GM21390 (cell line): Measurements from ENCODE around the gene DNAH5.
A peak's percentile ranks its signal among the peaks of the same experiment; 100 is the strongest.
"Not testable (repeated sequence)": the region's sequence is repeated elsewhere in the genome, so short reads cannot be mapped to it uniquely, and the experiment has no call there.

Experiments
- ATAC-seq: cut with Tn5 transposase; IDR thresholded peaks from one replicate; pipeline ENCODE4 v1.9.1; 2021; ENCODE audit not compliant: unreplicated experiment

The DNAH5 gene, protein sequence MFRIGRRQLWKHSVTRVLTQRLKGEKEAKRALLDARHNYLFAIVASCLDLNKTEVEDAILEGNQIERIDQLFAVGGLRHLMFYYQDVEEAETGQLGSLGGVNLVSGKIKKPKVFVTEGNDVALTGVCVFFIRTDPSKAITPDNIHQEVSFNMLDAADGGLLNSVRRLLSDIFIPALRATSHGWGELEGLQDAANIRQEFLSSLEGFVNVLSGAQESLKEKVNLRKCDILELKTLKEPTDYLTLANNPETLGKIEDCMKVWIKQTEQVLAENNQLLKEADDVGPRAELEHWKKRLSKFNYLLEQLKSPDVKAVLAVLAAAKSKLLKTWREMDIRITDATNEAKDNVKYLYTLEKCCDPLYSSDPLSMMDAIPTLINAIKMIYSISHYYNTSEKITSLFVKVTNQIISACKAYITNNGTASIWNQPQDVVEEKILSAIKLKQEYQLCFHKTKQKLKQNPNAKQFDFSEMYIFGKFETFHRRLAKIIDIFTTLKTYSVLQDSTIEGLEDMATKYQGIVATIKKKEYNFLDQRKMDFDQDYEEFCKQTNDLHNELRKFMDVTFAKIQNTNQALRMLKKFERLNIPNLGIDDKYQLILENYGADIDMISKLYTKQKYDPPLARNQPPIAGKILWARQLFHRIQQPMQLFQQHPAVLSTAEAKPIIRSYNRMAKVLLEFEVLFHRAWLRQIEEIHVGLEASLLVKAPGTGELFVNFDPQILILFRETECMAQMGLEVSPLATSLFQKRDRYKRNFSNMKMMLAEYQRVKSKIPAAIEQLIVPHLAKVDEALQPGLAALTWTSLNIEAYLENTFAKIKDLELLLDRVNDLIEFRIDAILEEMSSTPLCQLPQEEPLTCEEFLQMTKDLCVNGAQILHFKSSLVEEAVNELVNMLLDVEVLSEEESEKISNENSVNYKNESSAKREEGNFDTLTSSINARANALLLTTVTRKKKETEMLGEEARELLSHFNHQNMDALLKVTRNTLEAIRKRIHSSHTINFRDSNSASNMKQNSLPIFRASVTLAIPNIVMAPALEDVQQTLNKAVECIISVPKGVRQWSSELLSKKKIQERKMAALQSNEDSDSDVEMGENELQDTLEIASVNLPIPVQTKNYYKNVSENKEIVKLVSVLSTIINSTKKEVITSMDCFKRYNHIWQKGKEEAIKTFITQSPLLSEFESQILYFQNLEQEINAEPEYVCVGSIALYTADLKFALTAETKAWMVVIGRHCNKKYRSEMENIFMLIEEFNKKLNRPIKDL (N-terminal part only)

DNA sequence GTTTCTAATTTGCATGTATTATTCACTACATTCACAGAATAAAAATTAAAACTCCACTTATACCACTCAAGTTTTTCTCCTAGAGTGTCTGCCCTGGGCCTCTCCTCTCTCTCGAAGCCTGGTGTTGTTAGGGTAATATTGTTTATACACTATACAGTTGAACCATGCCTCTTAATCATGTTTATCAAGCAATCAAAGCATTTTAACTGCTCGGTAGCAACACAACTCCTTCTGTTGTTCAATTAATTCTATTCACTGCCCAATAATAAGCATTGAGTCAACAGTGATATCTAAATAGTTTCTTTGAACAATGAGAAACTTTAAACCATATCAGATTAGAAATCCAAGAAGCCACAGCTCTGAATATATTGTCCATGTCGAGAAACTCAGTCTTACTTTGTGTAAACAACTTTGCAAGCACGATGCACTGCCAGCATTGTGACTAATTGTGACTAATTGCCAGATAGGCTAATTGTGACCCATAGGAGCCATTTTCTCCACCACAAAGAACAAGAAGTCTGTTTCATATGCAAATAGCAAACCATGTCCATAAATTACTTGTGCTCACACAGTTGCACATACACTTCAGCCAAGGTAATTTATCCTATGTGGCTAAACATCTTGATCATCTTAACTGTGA, at the start of gene DNAH5:
TSS of gene DNAH5 (minus strand) at position 129 of the 640 bp plus-strand sequence. CDS start 250 bp downstream, outside the sequence.
- no peak for ATAC-seq

DNA sequence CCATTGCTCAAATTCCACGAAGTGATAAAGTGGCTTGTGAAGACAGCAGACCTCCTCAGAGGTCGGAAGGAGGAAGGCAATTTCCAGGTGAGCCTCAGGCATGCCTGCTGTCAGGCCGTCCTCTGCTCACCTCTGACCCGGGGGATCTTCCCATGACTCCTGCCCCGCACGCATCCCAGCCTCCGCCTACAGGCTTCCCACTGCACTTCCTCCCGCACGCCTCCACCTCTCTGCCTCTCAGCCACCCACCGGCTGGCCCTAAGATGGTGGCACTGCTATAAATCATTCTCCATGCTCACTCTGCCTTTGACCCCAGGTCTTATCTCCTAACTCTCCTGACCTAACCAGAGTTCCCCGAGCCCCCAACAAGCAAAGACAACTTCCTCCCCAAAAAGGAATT, 49.4 kb upstream of the DNAH5 start:
- no peak for ATAC-seq

DNA sequence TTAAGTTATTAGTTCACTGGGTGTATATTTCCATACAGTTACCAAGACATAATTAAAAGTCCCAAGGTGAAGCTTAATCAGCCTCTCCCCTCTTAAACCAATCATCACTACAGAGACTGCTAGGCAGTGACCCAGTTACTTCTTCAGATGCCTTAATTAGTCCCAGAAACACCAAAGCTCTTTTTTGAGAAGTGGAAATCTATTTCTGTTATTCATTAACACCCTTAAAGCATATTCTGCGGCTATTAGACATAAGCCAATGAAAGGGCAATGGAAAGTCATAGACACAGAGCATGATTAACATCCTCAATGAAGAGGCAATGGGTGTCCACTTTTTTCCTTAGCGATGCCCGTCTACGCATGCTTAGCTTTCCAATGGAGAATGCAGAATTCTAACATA, 48.3 kb upstream of the DNAH5 start:
- no peak for ATAC-seq

DNA sequence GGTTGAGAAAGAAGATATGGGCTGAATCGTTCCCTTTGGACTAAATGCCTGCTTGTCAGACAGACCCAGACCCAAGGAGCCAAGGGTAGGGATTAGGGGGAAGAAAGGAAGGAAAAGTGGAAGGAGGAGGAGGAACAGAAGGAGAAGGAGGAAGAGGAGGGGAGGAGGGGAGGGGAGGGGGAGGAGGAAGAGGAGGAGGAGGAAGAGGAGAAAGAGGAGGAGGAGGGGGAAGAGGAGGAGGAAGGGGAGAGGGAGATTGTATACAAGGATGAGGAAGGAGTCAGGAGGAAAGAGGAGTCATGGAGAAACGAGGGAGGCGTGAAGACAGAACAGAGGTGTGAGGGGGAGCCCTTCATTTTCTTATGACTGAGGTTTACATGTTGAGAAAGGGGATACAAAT, 46.9 kb upstream of the DNAH5 start:
- ATAC-seq = no peak

DNA sequence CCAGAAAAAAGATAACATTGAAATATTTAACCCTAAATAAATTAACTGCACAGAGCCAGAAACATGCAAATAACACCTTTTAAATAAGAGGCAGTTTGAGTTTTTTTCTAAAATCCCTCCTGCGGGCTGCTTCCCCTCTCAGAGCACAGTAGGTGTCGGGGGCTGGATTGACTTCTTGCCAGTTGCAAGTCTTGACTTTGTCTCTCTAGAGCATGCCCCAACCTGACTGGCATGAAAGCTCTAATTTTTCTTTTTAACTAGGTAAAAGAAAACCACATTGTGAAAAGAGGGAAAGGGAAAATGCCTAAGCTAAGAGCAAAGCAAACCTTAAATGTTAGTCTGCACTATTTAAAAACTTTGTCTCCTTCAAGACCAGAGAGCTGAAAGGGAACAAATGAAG, 46.4 kb upstream of the DNAH5 start:
- no peak for ATAC-seq

DNA sequence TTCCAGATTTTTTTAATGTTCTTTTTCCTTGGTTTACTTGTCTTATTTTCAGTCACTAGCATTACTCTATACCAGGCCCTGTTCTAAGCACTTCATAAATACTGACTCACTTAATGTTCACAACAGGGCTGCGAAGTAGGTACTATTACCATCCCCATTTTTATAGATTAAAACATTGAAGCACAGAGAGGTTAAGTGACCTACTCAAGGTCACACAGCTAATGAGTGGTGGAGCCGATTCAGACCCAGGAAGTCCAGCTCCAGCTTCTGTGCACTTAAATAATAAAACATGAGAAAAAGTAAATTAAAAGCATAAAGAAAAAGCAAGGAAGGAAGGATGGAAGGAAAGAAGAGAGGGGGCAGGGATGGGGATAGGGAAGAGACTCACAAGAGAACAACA, 45.3 kb upstream of the DNAH5 start:
- ATAC-seq = no peak

DNA sequence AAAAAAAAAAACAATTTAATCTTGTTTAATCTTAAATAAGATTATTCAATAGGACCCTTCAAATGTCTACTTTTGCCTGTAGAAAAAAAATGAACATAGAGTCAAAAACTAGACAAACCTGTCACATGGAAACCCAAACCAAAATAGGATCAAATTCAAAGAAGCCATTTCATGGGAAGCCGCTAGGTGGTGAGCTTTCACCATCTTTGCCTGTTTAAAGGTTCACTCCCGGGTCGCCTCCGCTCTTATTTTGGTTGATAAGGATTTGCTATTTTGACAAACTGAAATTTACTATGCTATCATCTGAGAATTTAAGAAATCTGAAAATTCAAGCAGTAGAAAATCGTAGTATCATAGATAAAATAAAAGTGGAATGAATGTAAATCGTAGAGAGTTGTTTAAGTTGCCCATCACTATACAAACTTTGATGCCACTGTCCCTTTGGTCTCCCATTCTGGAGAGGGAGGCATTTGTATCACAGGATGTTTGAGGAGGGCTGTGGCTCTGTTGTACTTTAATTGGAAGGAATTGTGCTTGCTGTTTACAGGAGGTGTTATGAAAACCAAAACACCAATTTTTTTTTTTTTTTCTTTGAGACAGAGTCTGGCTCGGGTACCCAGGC, 43.5 kb upstream of the DNAH5 start:
- ATAC-seq = peak; percentile 85

DNA sequence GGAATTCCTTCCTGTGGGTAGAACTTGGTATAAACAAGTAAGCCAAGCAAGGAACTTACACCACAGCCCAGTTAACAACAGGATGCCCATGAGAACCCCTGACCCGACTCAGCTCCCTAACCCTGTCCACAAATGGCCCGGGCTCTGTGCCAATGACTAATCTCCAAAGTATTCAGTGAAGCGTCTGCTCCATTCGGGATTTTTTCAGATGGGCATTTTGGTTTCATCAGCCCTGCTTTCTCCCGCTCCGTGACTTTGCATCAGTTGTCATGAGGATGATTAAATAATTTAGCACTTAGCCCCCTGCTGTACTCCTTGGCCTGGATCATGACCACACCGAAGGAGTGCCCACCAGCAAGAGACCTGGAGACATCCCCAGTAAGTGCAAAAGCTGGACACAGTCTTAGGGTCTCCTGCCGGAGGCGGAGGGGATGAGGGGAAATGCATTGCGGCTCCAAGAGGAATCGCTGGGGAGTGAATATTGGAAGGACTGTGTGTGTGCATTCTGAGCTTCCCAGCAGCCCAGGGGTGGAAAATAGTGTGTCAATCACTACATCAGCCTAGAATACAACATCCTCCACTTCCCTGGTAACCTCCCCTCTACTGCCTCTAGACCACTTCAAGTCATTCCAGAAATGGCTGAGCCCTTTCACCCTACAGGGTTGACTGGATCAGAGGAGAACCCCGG, 41.4 kb upstream of the DNAH5 start:
- ATAC-seq = no peak

DNA sequence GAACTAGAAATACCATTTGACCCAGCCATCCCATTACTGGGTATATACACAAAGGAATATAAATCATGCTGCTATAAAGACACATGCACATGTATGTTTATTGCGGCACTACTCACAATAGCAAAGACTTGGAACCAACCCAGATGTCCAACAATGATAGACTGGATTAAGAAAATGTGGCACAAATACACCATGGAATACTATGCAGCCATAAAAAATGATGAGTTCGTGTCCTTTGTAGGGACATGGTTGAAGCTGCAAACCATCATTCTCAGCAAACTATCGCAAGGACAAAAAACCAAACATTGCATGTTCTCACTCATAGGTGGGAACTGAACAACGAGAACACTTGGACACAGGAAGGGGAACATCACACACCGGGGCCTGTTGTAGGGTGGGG, 40.4 kb upstream of the DNAH5 start:
- ATAC-seq = not testable (repeated sequence)

DNA sequence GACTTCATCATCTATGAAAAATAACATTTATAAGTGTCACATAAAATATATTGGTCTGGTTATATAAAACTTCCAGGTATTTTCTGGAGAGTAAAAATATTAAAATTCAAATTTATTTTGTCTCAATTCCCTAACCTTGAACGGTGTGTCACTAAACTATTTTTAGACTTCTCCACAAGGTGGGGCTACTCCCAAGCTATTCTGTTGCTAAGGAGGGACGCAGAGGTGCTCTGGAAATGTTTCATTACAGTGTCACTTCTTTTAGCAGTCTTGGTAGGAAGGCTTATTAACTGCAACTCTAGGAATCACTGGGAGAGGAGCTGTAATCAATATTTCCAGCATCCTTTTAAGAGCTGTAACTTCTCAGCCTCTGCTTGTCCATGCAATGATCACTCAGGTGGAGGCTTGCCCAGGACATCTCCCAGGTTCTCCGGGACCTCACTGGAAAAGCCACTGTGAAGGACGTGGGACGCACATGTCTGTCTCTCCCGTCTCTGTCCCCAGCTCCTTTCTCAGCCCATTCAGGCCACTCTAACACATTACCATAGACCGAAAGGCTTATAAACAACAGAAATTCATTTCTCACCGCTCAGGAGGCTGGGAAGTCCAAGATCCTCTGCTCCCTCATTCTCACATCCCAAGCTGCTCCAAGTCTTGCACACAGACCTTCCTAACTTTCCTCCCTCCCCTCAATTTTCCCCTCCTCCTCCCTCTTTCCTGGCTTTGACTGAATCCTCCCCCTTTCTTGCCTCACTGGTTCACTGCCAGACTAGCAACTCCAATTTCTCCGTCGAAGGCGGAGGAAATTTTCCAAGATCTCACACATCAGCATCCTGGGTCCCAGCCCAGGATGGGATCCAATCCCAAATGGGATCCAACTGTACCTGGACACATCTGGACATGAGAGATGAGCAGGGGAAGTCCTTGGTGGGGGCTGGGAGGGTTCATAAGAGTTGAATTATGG, 32.7 kb upstream of the DNAH5 start:
- ATAC-seq = no peak

DNA sequence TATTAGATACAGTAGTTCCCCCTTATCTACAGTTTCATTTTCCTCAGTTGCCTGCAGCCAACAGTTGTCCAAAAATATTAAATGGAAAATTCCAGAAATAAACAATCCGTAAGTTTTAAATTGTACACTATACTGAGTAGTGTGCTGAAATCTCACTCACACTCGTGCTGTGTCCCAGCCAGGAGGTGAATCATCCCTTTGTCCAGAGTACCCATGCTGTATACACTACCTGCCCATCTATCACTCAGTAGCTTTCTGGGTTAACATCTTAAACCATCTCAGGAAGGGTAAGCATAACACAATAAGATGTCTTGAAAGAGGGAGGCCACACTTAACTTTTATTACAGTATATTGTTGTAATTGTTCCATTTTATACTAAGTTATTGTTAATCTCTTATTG, 31.7 kb upstream of the DNAH5 start:
- ATAC-seq = no peak

DNA sequence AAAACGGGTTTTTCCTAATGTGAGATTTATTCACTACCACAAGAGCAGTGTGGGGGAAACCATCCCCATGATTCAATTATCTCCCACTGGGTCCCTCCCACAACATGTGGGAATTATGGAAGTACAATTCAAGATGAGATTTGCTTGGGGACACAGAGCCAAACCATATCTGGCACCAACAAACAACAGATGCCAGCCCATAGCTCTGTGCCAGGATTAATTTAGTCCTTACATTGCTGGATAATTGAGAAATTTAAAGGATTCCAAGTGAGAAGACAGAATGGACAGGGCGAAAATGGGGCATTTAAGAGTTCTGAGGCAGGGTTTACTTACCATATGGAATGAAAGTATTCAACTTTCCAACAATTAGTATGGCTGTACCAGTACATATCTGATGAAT, 30.8 kb upstream of the DNAH5 start:
- ATAC-seq = no peak

DNA sequence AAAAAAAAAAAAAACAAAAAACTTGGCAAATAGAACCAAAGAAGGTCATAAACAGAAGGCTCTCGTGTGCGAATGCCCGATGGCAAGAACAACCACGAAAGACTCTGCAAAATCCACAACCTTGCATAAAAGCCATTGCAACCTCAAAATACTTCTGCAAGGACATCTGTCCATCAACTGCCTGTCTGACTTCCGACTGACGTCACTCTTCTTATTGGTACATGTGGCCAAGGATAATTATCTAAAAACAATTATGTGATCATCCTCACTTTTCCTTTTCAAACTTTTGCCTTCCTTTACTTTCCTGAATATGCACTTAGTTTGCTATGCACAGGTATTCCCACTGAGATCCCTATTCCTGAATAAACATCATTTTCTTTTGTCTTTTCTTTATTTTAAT, 29.2 kb upstream of the DNAH5 start:
- ATAC-seq = no peak

DNA sequence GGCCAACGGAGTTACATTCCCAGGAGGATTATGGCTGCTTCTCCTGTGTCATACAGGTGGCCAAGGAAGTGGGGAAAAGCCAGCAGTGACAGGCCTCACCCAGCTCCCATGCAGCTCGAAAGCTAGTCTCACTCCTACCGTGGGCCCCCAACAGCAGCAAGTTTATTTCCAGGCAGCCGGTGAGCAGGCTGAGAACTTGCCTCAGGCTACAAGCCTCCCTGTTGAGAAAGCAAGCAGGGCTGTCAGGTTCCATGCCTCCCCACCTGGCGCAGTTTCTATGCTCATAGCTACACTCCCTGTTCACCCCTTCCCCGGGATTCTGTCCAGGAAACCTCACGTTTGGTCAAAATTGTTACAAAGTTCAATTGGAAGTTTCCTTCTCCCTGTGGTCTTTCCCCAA, 27.5 kb upstream of the DNAH5 start:
- ATAC-seq = no peak

DNA sequence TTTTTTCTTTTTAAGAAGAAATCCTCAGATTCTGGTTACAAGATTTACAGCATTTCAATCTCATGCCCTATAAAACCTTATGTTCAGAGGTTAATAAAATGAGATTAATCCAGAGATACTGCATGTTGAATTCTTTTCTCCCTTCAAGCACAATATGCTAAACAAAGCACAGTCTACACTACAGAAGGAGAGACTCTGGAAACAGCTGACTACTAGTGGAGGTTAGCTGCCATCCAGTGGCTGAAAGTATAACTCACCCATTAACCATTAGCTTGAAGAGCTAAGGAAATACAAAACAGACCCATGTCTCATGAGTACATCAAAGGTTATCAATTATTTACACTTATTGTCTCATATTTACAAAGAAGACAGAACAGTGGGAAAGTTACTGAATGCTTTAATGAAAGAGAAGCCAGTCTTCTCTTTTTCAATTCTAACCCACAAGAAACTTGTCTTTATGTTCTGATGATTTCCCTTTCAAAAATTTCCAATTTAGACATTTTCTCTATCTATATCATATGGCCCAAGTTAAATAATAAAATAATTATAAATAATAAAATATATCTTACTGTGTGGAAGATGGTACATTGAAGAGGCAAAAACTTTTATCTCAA, 12.7 kb upstream of the DNAH5 start:
- ATAC-seq = peak; percentile 96

DNA sequence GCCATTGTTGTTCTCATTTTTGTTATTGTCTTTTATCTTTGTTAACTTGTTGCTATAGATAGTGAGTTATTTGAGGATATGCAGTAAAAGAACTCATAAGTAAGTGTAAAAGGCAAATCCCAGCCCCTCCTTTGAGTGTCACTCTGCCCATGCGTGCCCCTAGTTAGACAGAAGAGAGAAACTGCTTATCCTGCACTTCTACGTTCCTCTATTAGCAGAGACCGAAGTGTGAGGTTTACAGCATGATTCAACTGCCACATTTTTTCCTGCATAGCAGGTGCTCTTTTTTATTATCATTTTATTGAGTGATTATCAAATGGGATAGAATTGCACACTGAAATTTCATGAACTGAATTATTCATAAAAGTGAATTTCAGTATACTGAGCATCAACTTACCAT, 12.0 kb upstream of the DNAH5 start:
- no peak for ATAC-seq

DNA sequence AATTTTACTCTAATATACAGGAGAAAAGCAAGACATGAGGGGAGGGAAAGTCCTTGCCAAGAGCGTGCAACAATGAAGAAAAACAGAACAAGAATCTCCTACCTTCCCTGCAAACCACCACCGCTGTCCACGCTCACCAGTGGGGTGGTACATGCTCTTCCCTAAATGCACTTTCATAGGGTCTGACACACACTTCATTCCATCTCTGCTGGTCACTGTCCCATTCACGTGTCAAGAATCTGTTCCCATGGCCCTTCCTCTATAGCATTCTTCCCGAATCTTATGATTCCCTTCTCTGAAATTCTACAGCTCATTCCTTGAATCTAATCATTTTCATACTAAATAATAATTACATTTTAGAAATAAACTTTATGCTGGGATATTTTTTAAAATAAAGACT, 11.4 kb upstream of the DNAH5 start:
- ATAC-seq = no peak

DNA sequence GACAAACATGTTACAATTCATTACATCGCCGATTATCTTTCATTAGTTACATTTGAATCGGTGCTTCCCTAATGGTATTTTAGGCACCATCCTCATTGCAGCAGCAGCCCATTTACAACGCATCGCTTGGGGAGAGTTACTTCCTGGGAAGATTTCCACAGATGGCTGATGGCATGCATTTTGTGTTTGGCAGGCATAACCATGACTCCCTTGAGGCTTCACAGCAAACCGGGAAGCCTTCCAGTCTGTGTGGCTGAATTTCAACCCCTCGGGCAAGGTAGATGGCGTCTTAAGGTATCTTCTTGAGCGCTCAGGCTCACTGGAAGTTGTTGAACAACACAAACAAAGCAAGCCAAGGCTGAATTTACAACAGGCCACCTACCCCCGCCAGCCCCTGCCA, 1.6 kb upstream of the DNAH5 start:
- ATAC-seq = no peak
